ENCODE data around the gene IDS.
A peak's percentile ranks its signal among the peaks of the same experiment; 100 is the strongest.
"Not testable (repeated sequence)": the region's sequence is repeated elsewhere in the genome, so short reads cannot be mapped to it uniquely, and the experiment has no call there.

Gene IDS

DNA sequence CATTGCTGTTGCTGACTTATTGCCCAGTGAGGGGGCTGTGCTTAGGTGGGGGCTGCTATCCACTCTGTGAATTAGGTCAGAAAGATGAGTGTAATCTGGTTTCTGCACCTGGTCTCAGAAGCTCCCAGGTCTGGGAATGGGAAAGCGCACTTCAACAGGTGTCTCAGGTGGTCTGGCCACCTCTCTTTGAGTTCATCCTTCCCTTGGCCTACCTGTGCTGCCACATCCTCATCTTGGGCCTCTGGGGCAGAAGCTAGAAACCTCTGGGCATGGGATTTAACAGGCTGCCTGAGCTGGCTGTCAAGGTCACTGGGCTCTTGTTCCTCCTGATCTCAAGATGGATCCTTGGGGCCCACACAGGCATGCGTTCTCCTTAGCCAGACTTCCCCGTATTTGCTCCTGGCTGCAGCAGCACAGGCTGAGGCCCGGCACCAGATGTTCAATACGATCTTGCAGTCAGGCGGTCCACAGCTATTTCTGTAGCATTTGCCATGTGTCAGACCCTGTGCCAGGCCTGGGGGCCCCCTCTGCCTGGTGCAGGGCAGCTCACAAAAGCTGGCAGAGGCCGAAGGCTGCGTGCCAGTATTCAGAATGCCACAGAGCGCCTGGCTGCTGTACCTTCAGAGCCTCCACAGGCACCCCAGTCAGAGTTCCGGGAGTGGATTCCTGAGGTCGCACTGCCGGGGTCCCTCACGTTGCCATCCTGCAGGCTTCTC is 21.4 kb upstream of the IDS start:
- not testable (repeated sequence) for DNase-seq

GRCh38 chrX:149525903-149526302 is 20.8 kb upstream of the IDS start:
- not testable (repeated sequence) for DNase-seq

DNA sequence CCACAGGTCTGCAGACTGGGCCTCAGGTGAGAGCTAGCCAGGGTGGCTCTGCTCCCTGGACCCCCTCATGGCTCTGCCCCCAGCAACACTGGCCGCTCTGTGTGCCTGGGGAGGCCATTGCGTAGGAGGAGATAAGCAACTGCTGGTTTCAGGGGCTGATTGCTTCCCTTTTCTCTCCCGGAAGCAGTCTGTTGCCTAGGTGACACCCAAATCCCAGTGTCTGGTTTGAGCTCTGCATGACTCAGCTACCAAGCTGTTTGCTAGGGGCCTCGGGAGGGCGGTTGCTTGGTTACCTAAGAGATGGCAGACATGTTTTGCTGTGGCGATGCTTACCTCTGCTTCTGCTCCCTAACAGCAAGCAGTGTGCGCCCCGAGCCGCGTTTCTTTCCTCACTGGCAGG is 20.3 kb upstream of the IDS start:
- not testable (repeated sequence) for DNase-seq

DNA sequence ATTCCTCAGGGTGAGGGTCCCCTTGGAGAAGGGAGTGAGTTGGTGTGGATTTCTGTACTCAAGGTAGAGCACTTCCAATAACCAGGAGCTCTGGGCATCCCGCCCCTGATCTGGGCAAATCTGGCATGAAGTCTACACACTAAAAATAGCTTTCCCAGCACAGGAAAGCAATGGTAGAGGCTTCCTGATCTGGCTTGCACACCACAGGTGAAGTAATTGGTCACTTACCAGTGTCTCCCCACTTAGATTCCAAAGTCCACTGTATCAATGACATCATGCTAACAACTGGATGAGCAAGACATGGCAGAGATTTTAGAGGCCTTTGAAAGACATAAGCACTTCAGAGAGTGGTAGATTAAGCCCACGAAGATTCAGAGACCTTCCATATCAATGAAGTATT is 17.8 kb upstream of the IDS start:
- no peak for DNase-seq

- no peak for DNase-seq
Observed at GRCh38 chrX:149521438-149521837, 16.3 kb upstream of the IDS start.

DNA sequence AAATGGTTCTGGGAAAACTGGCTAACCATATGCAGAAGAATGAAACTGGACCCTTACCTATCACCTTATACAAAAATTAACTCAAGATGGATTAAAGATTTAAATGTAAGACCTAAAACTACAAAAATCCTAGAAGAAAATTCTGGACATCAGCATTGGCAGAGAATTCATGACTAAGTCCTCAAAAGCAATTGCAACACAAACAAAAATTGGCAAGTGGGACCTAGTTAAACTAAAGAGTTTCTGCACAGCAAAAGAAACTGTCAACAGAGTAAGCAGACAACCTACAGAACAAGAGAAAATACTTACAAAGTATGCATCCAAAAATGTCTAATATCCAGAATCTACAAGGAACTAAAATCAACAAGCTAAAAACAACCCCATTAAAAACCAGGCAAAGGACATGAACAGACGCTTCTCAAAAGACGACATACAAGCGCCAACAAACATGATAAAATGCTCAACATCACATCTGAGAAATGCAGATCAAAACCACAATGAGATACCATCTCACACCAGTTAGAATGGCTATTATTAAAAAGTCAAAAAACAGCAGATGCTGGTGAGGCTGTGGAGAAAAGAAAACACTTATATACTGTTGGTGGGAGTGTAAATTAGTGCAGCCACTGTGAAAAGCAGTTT is 15.7 kb upstream of the IDS start:
- DNase-seq, result not testable (repeated sequence)

DNA sequence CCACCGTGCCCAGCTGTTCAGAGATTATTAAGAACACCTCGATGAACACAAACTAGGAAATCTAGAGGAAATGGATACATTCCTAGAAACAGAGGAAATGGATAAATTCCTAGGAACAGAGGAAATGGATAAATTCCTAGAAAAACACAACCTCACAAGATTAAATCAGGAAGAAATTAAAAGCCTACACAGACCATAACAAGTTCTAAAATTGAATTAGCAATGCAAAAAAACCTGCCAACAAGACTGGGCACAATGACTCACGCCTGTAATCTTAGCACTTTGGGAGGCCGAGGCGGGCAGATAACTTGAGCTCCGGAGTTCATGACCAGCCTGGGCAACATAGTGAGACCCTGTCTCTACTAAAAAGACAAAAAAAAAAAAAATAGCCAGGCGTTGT is 13.1 kb upstream of the IDS start:
- DNase-seq, result no peak

- DNase-seq, result no peak
Observed at GRCh38 chrX:149517308-149517707, 12.2 kb upstream of the IDS start.

- no peak for DNase-seq
Observed at GRCh38 chrX:149516604-149517003, 11.5 kb upstream of the IDS start.

GRCh38 chrX:149515954-149516602 is 11.0 kb upstream of the IDS start:
- no peak for DNase-seq

- DNase-seq, result no peak
Observed at GRCh38 chrX:149513825-149514428, 8.8 kb upstream of the IDS start.

DNA sequence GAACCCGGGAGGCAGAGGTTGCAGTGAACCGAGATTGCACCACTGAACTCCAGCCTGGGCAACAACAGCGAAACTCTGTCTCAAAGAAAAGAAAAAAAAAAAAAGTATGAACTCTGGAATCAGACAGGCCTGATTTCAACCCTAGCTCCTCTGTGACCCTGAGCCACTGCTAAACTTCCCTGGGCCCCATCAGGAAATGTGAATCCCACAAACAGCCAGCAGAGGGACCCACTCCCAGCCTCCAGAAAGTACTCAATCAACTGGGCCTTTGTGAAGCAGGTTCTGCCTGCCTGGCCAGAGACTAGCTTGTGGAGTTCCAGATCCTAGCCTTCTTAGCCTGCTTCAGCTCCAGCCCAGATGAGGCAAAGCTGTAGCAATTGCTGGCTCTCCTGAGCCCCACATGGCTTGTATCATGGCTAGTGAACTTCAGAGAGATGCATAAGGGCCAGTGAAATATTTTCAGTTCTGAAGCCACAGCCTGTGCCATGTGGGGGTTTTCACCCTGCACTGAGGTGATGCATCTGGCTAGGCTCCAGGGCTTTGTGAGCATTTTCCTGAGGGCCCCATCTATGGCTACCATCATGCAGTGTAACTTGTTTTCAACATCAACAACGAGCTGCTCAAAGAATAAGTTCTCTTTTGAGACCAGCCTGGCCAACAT is 7.2 kb upstream of the IDS start:
- peak; percentile 3 for DNase-seq

DNA sequence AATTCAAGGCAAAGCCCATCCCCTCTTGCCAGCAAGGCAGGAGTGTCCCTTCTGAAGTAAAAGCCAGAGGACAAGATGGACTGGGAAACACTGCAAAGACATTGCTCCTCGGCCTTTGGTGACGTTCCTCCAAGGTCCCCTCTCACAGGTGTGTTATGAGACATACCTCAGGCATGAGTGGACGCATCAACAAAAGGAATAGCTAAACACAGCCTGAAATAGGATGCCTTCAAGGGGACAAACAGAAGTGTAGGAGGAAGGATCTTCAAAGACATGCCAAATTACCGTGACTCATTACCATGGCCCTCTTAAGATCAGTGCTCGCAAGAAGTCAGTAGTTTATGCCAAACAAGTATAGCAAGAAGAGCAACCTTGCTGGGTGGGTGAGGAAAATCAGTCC is 6.0 kb upstream of the IDS start:
- no peak for DNase-seq

GRCh38 chrX:149510386-149510785 is 5.3 kb upstream of the IDS start:
- DNase-seq, result no peak

- no peak for DNase-seq
Observed at GRCh38 chrX:149508467-149508866, 3.4 kb upstream of the IDS start.

DNA sequence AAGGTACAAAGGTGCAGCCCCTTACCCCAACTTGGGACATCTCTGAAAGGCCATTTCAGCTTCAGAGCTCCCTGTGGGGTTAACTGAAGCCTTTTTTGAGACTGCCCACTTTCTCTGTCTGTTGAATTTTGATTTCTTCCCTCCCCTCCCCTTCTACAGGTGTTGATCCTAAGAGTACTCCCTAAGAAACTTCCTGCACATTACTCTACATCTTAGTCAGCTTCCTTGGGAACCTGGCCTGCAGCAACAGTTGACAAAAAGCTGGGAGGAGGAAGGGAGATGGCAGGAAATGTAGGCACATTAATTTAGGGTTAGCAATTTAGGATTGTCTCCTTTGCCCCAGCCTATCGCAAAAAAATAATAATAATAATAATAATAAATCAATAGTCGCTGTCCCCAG is 1.2 kb upstream of the IDS start:
- no peak for DNase-seq

DNA sequence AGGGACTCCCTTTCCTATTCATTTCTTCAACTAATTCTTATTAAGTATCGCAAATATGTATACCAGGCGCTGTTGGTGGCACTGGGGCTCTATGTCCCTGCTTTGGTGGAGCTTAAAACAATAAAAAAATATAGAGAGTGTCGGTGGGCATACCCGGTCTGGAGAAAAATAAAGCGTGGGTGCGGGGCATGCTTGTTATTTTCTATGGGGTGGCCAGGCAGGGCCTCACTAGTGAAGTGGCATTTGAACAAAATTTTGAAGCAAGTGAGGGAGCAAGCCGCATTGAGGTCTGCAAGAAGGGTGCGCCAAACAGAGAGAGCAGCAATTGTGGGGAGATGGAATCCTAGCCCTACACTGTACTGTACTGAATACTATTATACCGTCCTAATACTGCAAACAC is 565 bp upstream of the IDS start:
- no peak for DNase-seq

- peak; percentile 70 for DNase-seq
Observed at GRCh38 chrX:149504226-149504914, 736 bp downstream of the IDS start.

DNA sequence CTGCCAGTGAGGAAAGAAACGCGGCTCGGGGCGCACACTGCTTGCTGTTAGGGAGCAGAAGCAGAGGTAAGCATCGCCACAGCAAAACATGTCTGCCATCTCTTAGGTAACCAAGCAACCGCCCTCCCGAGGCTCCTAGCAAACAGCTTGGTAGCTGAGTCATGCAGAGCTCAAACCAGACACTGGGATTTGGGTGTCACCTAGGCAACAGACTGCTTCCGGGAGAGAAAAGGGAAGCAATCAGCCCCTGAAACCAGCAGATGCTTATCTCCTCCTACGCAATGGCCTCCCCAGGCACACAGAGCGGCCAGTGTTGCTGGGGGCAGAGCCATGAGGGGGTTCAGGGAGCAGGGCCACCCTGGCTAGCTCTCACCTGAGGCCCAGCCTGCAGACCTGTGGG is 1.7 kb downstream of the IDS start:
- not testable (repeated sequence) for DNase-seq

DNA sequence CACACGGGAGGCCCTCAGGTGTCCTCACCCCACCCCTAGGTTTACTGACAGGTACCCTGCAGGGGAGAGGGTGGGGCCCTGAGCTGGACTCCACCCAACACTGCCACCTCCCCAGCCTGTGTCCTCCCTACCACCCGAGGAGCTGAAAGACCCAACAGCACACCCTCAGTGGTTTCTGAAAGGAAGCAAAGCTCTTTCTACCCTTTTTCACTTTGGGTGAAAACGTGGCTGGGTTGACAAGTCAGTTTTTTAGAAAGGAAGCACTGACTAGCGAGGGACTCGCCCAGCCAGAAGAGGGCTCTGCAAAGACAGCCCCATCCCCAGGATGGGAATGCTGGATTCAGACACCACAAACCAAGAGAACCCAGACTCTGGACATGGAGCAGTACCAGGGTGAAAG is 2.2 kb downstream of the IDS start:
- DNase-seq, result not testable (repeated sequence)

GRCh38 chrX:149499766-149500165 is 5.3 kb downstream of the IDS start:
- DNase-seq, result no peak

GRCh38 chrX:149498767-149499166 is 6.3 kb downstream of the IDS start:
- DNase-seq, result no peak

DNA sequence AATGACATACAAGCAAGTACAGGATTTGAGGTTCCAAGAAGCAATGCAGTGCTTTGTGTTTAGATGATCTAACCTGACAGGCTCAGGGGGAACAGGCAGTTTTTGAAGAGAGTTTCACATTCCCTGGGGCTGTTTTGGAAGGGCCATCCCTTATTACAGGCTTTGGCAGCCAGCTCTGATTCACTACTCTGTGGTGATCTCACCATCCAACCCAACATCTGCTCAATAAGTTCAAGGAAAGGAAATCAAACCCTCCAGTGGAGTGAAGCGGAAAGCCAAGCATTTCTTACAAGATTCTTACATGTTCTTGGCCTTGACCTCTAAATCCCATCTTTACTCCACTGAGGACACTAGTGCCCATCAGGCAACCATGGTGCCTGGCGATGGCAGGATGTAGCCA is 7.5 kb downstream of the IDS start:
- no peak for DNase-seq

Data from NCI-H510A (cell line).